ENCODE data around the gene ELK4. TPM values are rescaled to one million over a fixed set of nuclear protein-coding genes. Genes with fewer than 3 reads are reported as not detected.

ELK4 gene
- total and polyA plus RNA-seq, 2 of the 13 experiments (the other 11 are each of a cell fraction or from before 2014, with no cell fraction given) = 8.3 to 13.1 TPM

DNA sequence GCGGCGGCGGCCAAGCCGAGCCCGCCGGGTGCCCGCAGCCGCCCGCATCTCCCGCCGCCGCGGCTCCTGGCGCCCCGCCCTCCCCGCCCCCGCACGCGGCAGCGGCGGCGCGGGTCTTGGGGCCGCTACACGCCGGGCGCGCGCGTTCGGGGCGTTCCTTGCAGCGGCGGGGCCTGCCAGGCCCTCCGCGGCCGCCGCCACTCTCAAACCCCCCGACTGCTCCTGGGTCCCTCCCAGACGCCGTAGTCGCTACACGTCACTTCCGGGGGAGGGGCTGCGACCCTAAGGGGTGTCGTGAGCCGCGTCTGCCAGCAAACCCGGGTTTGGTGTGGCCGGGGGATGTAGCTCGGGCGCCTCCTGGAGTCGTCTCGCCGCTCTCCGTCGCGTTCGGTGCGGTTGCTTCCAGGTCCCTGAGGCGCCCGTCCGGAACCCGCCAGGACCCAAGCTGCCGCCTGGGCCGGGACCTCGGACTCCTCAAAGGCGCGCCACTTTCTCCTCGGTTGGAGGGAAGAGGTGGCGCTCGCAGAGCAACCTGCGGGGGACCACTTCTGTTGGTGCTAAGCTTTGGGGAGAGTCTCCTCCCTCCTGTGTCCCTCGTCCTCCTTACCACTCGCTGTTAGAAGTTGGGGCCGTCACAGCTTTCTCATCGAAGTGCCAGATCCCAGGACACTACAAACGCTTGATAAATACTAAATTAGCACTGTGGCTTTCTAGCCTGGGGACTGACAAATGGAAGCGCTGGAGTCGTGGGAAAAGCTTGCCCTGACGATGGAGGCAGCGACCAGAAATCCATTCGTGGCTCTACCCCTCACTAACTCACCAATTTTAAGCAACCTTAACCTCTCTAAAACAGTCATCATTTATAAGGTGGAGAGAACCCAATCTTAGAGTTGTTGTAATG is at the start of gene ELK4 (continued):
- TF ChIP-seq REPIN1 (CRISPR knock-in tag; IDR thresholded peaks at IDR 0.05; ENCODE audit: borderline replicate concordance, low read depth) = peak; percentile 76; the same call in 1 of the 2 replicates
- TF ChIP-seq SAP130 (CRISPR knock-in tag; IDR thresholded peaks at IDR 0.05; ENCODE audit: low read depth) = peak; percentile 88
- peak; percentile 75; the same call in 1 of the 2 replicates for TF ChIP-seq MAF1 (CRISPR knock-in tag; IDR thresholded peaks at IDR 0.05; ENCODE audit: borderline replicate concordance)
- TF ChIP-seq ZNF205 (CRISPR knock-in tag; IDR thresholded peaks at IDR 0.05) = peak; percentile 80
- no peak for TF ChIP-seq TBP (CRISPR knock-in tag; IDR thresholded peaks at IDR 0.05)
- TF ChIP-seq, protein P1, sequence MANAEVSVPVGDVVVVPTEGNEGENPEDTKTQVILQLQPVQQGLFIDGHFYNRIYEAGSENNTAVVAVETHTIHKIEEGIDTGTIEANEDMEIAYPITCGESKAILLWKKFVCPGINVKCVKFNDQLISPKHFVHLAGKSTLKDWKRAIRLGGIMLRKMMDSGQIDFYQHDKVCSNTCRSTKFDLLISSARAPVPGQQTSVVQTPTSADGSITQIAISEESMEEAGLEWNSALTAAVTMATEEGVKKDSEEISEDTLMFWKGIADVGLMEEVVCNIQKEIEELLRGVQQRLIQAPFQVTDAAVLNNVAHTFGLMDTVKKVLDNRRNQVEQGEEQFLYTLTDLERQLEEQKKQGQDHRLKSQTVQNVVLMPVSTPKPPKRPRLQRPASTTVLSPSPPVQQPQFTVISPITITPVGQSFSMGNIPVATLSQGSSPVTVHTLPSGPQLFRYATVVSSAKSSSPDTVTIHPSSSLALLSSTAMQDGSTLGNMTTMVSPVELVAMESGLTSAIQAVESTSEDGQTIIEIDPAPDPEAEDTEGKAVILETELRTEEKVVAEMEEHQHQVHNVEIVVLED (CRISPR knock-in tag; IDR thresholded peaks at IDR 0.05; ENCODE audit: borderline replicate concordance) = peak; percentile 80
- peak; percentile 42 for TF ChIP-seq MAX (IDR thresholded peaks at IDR 0.05)
- 0 out of 2 replicates have a peak, but pooled peaks have one; percentile 22 for TF ChIP-seq ZNF121 (CRISPR knock-in tag; IDR thresholded peaks at IDR 0.05)
- no peak for TF ChIP-seq MAFG (CRISPR knock-in tag; IDR thresholded peaks at IDR 0.05)
- no peak for TF ChIP-seq SCMH1 (CRISPR knock-in tag; IDR thresholded peaks at IDR 0.05; ENCODE audit: borderline replicate concordance)
- TF ChIP-seq ATF7 (IDR thresholded peaks at IDR 0.05) = no peak
- TF ChIP-seq ATF7 (CRISPR knock-in tag; IDR thresholded peaks at IDR 0.05) = no peak
- TF ChIP-seq, protein P2, sequence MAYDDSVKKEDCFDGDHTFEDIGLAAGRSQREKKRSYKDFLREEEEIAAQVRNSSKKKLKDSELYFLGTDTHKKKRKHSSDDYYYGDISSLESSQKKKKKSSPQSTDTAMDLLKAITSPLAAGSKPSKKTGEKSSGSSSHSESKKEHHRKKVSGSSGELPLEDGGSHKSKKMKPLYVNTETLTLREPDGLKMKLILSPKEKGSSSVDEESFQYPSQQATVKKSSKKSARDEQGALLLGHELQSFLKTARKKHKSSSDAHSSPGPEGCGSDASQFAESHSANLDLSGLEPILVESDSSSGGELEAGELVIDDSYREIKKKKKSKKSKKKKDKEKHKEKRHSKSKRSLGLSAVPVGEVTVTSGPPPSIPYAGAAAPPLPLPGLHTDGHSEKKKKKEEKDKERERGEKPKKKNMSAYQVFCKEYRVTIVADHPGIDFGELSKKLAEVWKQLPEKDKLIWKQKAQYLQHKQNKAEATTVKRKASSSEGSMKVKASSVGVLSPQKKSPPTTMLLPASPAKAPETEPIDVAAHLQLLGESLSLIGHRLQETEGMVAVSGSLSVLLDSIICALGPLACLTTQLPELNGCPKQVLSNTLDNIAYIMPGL (CRISPR knock-in tag; IDR thresholded peaks at IDR 0.05; ENCODE audit: borderline replicate concordance in 1 of 2, low read depth in 1 of 2) = peak; percentile 88 to 97
- 0 out of 2 replicates have a peak, but pooled peaks have one; percentile 21 for TF ChIP-seq CBX5 (CRISPR knock-in tag; IDR thresholded peaks at IDR 0.05; ENCODE audit: borderline replicate concordance)
- peak; percentile 90; the same call in 1 of the 2 replicates for TF ChIP-seq YEATS2 (CRISPR knock-in tag; IDR thresholded peaks at IDR 0.05; ENCODE audit: borderline replicate concordance)
- peak; percentile 64; the same call in 1 of the 2 replicates for TF ChIP-seq HBP1 (CRISPR knock-in tag; IDR thresholded peaks at IDR 0.05; ENCODE audit: low read depth)
- TF ChIP-seq ZNF619 (CRISPR knock-in tag; IDR thresholded peaks at IDR 0.05) = 0 out of 2 replicates have a peak, but pooled peaks have one; percentile 48
- no peak for TF ChIP-seq GPN1 (CRISPR knock-in tag; IDR thresholded peaks at IDR 0.05; ENCODE audit: borderline replicate concordance)
- peak; percentile 82 for TF ChIP-seq ZNF687 (CRISPR knock-in tag; IDR thresholded peaks at IDR 0.05)
